ENCODE measurements around the gene NDUFS8. TPM values are rescaled to one million over a fixed set of nuclear protein-coding genes. Genes with fewer than 3 reads are reported as not detected.

The NDUFS8 gene
- total and polyA plus RNA-seq, 2 of the 13 experiments (the other 11 are each of a cell fraction or from before 2014, with no cell fraction given), result 96.7 to 158 TPM

GRCh38 chr11:68038226-68038717 lies 7.8 kb downstream of the NDUFS8 start (continued):
- TF ChIP-seq ZXDC (CRISPR knock-in tag; IDR thresholded peaks at IDR 0.05) (peak; percentile 83), ZMYM2 (CRISPR knock-in tag; IDR thresholded peaks at IDR 0.05) (peak; percentile 58; the same call in 1 of the 2 replicates), JDP2 (CRISPR knock-in tag; IDR thresholded peaks at IDR 0.05; ENCODE audit: borderline replicate concordance) (no peak), HNRNPLL (IDR thresholded peaks at IDR 0.05; ENCODE audit: low read depth, low read length, poor library complexity, severe bottlenecking) (no peak), DNMT1 (CRISPR knock-in tag; IDR thresholded peaks at IDR 0.05) (peak; percentile 91; the same call in 1 of the 2 replicates), ZFY (CRISPR knock-in tag; IDR thresholded peaks at IDR 0.05) (peak; percentile 91), ZBTB4 (CRISPR knock-in tag; IDR thresholded peaks at IDR 0.05; ENCODE audit: borderline replicate concordance) (peak; percentile 94), ZNF720 (CRISPR knock-in tag; IDR thresholded peaks at IDR 0.05) (no peak), ZNF281 (CRISPR knock-in tag; IDR thresholded peaks at IDR 0.05; ENCODE audit: borderline replicate concordance) (peak; percentile 93), ZNF18 (CRISPR knock-in tag; IDR thresholded peaks at IDR 0.05; ENCODE audit: insufficient replicate concordance) (peak; percentile 20), ZNF224 (CRISPR knock-in tag; IDR thresholded peaks at IDR 0.05) (no peak), THAP9 (CRISPR knock-in tag; IDR thresholded peaks at IDR 0.05; ENCODE audit: borderline replicate concordance) (peak; percentile 67; the same call in 1 of the 2 replicates), ZNF570 (CRISPR knock-in tag; IDR thresholded peaks at IDR 0.05; ENCODE audit: borderline replicate concordance) (no peak), ZFP36L2 (CRISPR knock-in tag; IDR thresholded peaks at IDR 0.05) (no peak), NR1H2 (CRISPR knock-in tag; IDR thresholded peaks at IDR 0.05; ENCODE audit: borderline replicate concordance, low read depth) (0 out of 2 replicates have a peak, but pooled peaks have one; percentile 30)
